Limb (tissue), 2 donors: ENCODE results near the gene RBM5.

ENCODE experiments used
- DNase-seq, 2 donors: peaks; one replicate each; pipeline ENCODE4 v3.0.0-alpha.2; 2016; ENCODE audit errors: extremely low spot score in 2 of 2

Gene RBM5

GRCh38 chr3:50158530-50159146, 69.9 kb downstream of the RBM5 start:
- no peak for DNase-seq

DNA sequence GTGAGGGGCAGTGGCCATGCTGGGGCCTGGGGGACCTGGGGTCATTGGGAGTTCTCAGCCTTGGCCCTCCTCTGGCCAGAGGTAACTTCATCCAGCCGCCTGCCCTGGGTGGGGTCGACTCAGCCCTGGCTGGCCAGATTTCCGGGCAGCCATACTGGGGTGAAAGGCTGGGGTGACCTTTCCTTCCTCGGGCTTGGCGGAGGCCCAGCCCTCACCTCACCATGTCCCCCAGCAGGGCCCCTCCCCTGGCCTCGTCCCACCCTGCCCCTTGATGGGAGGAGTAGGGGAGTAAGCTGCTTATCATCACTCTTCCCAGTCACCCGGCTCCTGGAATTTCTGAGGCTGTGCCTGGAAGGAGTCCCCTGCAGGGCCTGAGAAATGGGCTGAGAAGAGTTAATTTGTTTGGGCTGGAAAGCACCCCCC, 71.9 kb downstream of the RBM5 start:
- DNase-seq = no peak

DNA sequence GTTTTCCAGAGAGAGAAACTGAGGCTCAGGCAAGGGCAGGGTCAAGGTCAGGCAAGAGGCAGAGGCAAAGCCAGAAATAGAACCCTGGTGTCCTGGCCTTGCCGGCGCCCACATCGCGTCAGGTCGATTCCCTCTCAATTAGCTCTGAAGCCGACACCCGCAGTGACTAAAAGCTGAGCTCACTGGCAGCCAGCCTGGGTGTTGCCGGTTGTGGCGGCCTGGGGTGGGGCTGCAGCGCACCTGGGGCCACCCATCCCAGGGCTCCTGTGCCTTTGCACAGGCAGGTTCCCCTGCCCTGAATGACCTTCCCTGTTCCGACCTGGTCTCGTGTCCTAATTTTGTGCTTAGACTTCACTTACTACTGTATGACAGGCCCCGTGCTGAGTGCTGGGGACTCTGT, 72.6 kb downstream of the RBM5 start:
- DNase-seq = no peak

DNA sequence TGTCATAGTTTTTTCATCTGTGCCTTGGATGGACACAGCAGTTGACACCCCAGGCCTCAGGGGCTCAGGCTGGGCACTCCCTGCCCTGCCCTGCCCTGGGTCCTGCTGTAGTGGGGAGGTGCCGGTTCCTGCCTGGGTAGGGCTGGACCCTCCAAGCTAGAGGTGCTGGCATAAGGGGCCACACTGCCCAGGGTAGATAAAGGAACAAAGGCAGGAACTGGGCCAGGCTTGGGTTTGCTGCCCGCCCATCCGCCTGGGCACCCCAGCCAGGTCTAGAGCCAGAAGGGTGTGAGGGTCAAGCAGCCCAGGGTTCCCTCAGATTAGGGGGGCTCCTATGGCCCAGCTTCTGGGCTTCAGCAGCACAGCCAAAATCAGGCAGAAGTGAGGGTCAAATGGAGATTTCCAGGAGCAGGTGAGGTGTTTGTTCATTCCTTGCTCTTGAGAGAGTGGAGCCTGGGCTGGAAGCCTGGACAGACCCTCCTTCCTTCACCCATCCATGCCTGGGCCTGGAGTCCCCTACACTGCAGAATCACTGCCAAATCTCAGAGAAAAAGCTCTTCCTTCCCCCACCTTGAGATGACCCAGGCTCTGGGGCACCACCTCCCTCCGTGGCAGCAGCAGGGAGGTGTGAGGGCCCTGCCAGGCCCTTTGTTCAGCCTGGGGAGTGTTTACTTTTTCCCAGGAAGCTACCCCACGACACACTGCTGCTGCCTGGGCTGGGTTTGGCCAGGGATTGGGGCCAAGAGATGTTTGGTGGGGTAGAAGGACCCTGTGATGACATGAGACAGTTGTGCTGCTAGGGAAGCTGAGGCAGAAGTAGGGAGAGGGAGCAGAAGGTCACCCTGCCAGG, 73.5 kb downstream of the RBM5 start:
- no peak for DNase-seq

DNA sequence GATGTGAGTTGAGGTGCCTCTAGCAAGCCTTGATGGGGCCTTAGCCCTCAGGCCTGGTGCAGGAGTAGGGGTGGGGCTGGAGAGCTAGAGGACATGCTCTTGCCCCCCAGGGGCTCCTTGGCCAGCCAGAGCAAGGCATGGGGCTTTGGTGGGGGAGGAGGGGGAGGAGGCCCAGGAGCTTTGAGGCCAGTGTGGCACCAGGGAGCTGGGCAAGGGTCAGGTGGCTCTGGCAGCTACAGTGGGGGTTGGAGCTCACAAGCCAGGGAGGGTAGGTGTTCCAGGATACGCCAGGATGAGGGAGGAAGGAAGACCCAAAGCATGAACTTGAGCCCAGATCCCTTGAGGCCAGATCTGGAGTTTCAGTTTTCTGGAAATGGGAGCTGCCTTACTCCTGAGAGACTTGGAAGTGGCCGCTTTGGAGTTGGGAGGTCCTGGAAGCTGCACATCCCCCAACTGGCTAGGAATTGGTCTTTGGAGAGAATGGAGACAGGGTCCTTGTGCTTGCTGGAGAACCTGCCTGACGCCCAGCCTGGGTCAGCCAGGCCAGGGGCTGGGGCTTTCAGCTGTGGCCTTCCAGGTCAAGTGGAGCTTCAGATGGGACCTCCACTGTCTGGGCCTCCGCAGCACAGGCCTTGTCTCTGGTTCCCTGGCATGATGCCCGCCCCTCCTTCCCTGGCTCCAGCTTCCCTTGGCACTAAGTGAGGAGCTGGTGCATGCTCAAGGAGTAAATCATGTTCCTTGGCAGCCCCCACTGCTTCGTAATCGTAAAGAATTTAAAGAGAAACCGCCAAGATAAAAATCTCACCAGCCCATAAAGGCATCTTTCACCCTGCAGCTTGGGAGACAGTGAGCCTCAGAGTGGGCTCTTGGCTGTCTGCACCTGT, 75.1 kb downstream of the RBM5 start:
- peak; percentile 57 to 76 for DNase-seq

GRCh38 chr3:50164481-50164880, 75.8 kb downstream of the RBM5 start:
- no peak for DNase-seq

DNA sequence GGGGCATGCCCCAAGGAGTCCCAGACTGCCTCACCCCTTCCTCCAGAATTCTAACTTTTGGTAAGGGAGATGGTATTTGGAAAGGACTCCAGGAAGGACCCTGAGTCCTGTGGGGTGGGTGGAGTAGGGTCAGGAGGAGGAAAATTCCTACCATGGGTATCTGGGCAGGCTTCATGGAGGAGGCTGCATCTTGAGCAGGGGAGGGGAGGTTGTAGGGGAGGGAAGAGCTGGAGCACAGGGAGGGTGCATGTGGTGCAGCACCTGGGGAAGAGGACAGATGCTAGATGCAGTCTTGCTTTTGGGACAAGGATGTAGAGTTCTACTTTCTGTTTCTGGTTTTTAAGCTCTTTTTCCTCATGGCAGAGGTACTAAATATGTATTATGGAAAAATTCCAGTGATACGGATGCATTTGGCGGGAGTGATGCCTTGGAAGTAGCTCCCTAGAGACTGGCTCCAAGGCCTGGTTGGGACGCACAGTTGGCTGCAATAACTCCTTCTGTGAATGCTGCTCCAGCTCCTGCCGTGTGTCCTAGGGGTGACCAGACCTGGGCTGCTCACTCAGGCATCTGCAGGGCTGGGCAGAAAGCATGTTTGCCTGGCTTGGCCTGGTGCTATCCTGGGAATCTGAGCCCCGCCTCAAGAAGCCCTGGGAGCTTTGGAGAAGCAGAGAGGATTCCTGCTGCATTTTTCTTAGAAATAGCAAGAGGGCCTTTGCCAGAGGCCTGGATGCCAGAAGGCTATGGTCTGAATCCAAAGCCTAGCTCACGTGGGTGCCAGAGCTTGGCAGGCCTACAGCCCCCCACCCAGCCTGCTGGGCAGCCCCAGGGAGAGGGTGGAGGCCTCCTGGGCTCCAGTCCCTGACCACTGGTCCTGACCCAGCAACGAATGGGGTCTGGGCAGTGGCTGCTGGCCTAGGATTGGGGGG, 76.5 kb downstream of the RBM5 start:
- peak in 1 of 2 donors; percentile 55 for DNase-seq

DNA sequence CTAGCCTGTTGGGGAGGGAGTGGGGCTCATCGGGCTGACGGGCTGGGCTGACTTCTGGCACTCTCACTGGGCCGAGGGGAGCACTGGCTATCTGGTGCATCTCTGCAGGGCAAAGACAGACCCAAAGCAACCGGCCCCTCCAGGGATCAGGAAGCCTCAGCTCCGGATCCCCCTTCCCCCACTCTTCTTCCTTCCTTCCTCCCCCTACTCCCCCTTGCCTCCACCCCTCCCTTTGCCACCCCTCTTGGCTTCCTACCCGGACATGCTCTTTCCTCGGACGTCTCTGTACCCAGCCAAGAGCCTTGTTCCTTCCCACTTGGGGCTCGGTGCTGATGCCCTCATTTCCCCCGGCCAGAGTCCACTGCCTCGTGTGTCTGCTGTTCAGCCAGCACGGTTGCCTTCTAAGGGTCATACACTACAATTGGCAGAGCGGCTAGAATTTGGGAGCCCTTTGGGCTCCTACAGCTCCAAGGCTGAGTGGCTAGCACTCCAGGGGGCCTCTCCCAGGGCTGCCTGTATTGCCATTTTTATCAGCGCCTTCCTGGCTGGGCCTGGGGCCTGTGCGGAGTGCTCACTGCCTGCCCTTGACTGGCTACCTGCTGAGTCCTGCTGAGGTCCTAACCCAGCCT, 77.3 kb downstream of the RBM5 start:
- no peak for DNase-seq

DNA sequence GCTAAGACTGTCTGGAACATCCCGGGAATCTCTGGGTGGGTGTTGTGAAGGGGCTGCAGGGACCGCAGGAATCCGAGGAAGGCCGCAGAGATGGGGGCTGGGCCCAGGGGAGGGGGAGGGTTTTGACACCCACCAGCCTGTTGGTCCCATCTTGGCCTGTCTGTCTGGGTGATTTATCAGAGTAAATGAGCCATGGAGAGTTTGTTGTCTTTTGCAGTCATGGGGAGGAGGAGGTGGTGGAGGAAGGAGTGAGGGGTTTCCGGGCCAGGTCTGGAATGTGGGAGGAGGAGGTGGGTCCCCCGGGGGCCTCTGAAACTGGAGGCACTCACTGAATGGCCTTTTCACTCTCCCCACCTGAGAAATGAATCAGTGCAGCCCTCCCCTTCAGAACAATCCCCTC, 77.9 kb downstream of the RBM5 start:
- DNase-seq = no peak

DNA sequence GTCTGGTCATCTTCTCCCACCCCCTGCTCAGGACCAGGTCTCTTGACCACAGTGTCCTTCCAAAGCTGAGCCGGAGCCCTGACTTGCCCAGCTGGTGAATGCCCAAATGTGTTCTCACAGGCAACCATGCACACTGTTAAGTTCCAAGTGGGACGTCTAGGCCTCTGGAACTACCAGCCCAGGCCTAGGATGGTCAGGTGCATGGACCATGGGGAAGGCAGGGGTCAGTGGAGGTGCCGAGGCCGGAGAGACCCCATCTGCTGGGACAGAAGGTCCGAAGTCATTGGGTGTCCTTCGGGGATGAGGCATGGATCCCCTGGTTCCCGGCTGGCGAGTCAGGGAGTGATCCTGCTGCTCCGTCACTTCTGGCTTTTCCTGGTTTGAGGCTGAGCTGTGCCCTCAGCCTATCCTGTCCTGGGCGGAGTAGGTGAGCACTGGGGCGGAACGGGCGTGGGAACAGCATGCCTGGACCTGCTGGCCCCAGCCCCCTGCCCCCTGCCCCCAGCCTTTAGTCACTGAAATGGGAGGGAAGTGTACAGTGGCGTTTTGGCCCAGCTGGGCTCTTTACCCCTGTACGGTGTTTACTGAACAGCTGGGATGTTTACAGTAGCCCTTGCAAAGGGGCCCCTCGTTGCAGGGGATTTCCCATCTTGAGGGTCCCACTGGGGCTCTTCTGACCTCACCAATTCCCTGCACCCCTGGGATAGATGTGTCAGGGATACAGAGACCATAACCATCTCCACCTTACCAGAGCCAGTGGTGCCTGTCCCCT, 78.5 kb downstream of the RBM5 start:
- DNase-seq = no peak

DNA sequence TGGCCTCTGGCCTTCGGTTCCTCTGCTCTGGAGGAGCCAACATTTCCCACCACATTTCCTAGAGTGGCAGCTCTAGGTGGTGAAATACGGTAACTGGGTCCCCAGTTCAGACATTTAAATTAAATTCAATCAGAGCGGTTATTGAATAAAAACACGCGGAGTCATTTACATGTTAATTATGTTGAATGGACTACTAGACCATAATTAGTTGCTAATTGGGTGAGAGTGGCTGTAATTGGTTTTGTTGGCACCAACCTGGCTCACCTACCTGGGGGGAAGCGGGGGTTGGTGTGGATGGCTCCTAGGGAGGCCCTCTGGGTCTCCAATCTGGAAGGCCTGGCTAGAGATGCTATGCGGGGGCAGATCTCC, 79.1 kb downstream of the RBM5 start:
- no peak for DNase-seq

DNA sequence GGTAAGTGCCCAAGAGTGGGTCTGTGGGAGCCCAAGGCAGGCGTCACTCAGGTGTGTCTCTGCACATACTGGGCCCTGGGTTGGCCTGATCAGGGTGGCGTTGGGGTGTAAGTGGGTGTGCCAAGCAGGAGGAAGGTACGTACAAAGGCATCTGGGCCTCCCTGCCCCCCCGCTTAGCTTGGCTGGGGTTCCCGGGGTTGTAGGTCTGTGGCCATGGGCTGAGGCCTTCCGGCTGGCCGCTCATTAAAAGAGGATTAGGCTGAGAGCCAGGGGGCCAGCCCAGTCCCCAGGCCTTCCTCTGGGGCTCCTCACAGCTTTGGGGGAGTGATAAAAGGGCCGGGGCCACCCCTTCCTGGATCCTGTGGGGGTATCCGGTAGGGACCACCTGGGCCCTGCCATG, 79.7 kb downstream of the RBM5 start:
- DNase-seq = no peak
